Loucy (cell line): ENCODE data around the gene NSA2.
A peak's percentile ranks its signal among the peaks of the same experiment; 100 is the strongest.

Experiments
- H2AFZ ChIP-seq: fragments of 200-600 bp; sonication (generic); 2 replicates; pipeline ENCODE4 v1.6.0; 2016; ENCODE audit warnings: antibody characterized with exemption, mild to moderate bottlenecking, low read length, moderate library complexity
- H3F3A ChIP-seq: fragments of 200-600 bp; 2 replicates; pipeline ENCODE4 v1.6.0; 2016; ENCODE audit warnings: antibody characterized with exemption, low read depth, mild to moderate bottlenecking
- H3K27me3 ChIP-seq: fragments of 200-600 bp; sonication (generic); 2 replicates; pipeline ENCODE4 v1.6.1; 2014; ENCODE audit warnings: low read length, mild to moderate bottlenecking; ENCODE audit not compliant: insufficient read depth, poor library complexity, severe bottlenecking
- H3K36me3 ChIP-seq: fragments of 200-600 bp; sonication (generic); 2 replicates; pipeline ENCODE4 v1.6.1; 2016; ENCODE audit warnings: low read length; ENCODE audit not compliant: insufficient read depth
- H3K4me1 ChIP-seq: fragments of 200-600 bp; sonication (generic); 2 replicates; pipeline ENCODE4 v1.5.1; 2014; ENCODE audit warnings: low read length, mild to moderate bottlenecking; ENCODE audit not compliant: insufficient read depth, poor library complexity, severe bottlenecking
- H3K4me2 ChIP-seq: fragments of 200-600 bp; sonication (generic); 2 replicates; pipeline ENCODE4 v1.6.0; 2014; ENCODE audit warnings: antibody characterized with exemption, low read length, low read depth, mild to moderate bottlenecking; ENCODE audit not compliant: poor library complexity, severe bottlenecking
- H3K4me3 ChIP-seq: fragments of 200-600 bp; sonication (generic); 2 replicates; pipeline ENCODE4 v1.5.1; 2014; ENCODE audit warnings: low read length, mild to moderate bottlenecking, mixed read lengths; ENCODE audit not compliant: poor library complexity, severe bottlenecking
- H3K79me2 ChIP-seq: fragments of 200-600 bp; sonication (generic); 2 replicates; pipeline ENCODE4 v1.6.1; 2014; ENCODE audit warnings: low read length; ENCODE audit not compliant: insufficient read depth
- H3K9ac ChIP-seq: fragments of 200-600 bp; sonication (generic); 2 replicates; pipeline ENCODE4 v1.6.0; 2014; ENCODE audit warnings: mild to moderate bottlenecking, low read depth, low read length, moderate library complexity; ENCODE audit not compliant: poor library complexity, severe bottlenecking
- H3K9me2 ChIP-seq: fragments of 200-600 bp; sonication (generic); replicated peaks from 2 replicates; pipeline ENCODE4 v1.6.1; 2016; ENCODE audit warnings: low read depth, low read length, mixed read lengths
- H3K9me3 ChIP-seq: fragments of 200-600 bp; sonication (generic); 2 replicates; pipeline ENCODE4 v1.6.1; 2014; ENCODE audit warnings: mild to moderate bottlenecking, antibody characterized with exemption, low read length, low read depth; ENCODE audit not compliant: insufficient read depth
- H4K20me1 ChIP-seq: fragments of 200-600 bp; sonication (generic); 2 replicates; pipeline ENCODE4 v1.6.0; 2014; ENCODE audit warnings: antibody characterized with exemption, low read length, mild to moderate bottlenecking; ENCODE audit not compliant: insufficient read depth, poor library complexity, severe bottlenecking
- EZH2phosphoT487 ChIP-seq: fragments of 200-600 bp; IDR thresholded peaks from 2 replicates; pipeline ENCODE4 v1.6.1; 2018; ENCODE audit warnings: antibody characterized with exemption, mild to moderate bottlenecking, moderate library complexity, borderline replicate concordance
- TF ChIP-seq, protein P1 (sequence below): fragments of 200-600 bp; sonication (generic); conservative IDR thresholded peaks from 2 replicates; pipeline ENCODE4 v1.5.1; 2014; ENCODE audit warnings: mild to moderate bottlenecking, antibody characterized with exemption, low read length

The NSA2 gene

DNA sequence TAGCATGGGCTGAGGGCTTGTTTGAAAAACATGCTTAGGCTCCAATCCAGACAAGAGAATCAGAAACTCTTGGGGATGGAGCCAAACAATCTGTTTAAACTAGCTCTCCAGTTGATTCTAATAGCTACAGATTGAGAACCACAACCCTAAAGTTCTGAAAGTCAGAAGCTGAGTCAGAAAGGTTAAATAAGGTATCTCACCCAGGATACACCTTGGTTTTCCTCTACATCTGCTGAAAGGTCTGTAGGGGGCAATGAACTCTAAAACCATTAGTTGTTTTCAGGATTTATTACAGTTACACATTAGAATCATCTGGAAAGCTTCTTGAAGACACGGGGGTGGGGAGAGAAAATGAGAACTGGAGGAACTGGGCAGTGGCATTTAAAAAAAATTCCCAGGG, 5.8 kb upstream of the NSA2 start:
- Histone ChIP-seq H3K79me2 (peaks cover 47% of the 10 kb centered on the region), H3K4me2 (peak overlapping the region; percentile 81), H3K36me3 (peaks cover 29% of the 10 kb centered on the region), H3F3A (no peaks in the 10 kb centered on the region), H3K9me2 (no peaks in the 10 kb centered on the region), H3K27me3 (no peaks in the 10 kb centered on the region), H3K4me1 (peaks cover 55% of the 10 kb centered on the region), H3K9me3 (peaks cover 3% of the 10 kb centered on the region), H3K9ac (no peak overlapping the region), H4K20me1 (peaks cover 16% of the 10 kb centered on the region), H3K4me3 (no peak overlapping the region), H2AFZ (no peak overlapping the region)
- no peak for TF ChIP-seq EZH2phosphoT487
- TF ChIP-seq, protein P1, sequence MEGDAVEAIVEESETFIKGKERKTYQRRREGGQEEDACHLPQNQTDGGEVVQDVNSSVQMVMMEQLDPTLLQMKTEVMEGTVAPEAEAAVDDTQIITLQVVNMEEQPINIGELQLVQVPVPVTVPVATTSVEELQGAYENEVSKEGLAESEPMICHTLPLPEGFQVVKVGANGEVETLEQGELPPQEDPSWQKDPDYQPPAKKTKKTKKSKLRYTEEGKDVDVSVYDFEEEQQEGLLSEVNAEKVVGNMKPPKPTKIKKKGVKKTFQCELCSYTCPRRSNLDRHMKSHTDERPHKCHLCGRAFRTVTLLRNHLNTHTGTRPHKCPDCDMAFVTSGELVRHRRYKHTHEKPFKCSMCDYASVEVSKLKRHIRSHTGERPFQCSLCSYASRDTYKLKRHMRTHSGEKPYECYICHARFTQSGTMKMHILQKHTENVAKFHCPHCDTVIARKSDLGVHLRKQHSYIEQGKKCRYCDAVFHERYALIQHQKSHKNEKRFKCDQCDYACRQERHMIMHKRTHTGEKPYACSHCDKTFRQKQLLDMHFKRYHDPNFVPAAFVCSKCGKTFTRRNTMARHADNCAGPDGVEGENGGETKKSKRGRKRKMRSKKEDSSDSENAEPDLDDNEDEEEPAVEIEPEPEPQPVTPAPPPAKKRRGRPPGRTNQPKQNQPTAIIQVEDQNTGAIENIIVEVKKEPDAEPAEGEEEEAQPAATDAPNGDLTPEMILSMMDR: peak; percentile 28; the same call in 1 of the 2 replicates

DNA sequence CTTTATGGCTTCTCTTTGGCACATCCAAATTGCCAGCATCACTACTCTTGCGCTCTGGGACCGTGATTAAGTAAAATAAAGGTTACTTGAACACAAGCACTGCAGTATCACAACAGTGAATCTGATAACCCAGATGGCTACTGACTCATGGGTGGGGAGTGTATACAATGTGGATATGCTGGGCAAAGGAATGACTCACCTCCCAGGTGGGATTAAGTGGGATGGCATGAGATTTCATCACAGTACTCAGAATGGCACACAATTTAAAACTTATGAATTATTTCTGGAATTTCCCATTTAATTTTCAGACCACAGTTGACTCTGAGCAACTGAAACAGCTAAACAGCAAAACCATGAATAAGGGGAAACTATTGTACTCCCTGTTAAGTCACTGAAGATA, 4.5 kb upstream of the NSA2 start:
- H2AFZ ChIP-seq: no peak overlapping the region
- H3K9me3 ChIP-seq: no peaks in the 10 kb centered on the region
- peaks cover 55% of the 10 kb centered on the region for H3K4me1 ChIP-seq
- no peak overlapping the region for H3K9ac ChIP-seq
- no peak overlapping the region for H3K4me3 ChIP-seq
- peaks cover 19% of the 10 kb centered on the region for H3K36me3 ChIP-seq
- H4K20me1 ChIP-seq: peaks cover 26% of the 10 kb centered on the region
- no peak for TF ChIP-seq EZH2phosphoT487
- TF ChIP-seq, protein P1: no peak
- H3F3A ChIP-seq: no peaks in the 10 kb centered on the region
- H3K4me2 ChIP-seq: peak overlapping the region; percentile 81
- no peaks in the 10 kb centered on the region for H3K27me3 ChIP-seq
- peaks cover 59% of the 10 kb centered on the region for H3K79me2 ChIP-seq
- H3K9me2 ChIP-seq: no peaks in the 10 kb centered on the region

DNA sequence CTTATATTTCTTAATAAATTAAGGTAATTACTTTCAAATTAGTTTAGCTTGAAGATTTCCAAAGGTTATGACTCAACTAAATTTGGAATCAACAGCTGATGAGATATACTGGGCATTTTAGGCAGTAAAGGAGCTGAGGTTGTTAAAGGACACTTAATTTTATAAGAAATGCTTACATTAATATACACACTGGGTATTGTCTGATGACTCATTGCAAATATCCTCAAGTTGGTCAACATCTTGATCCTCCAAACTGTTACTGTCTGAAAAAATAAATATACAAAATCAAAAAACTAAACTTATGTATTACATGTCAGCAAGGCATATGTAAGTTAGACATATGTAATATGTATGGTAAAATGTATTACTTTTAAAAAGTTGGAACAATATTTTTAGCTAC, 3.5 kb upstream of the NSA2 start:
- Histone ChIP-seq H3K9me2 (no peaks in the 10 kb centered on the region), H3K4me3 (peak overlapping the region; percentile 11), H3K4me1 (peaks cover 63% of the 10 kb centered on the region), H3K79me2 (peaks cover 68% of the 10 kb centered on the region), H3K36me3 (peaks cover 10% of the 10 kb centered on the region), H3K4me2 (peak overlapping the region; percentile 81), H3F3A (no peaks in the 10 kb centered on the region), H3K9ac (no peak overlapping the region), H3K9me3 (no peaks in the 10 kb centered on the region), H4K20me1 (peaks cover 35% of the 10 kb centered on the region), H2AFZ (no peak overlapping the region), H3K27me3 (no peaks in the 10 kb centered on the region)
- TF ChIP-seq EZH2phosphoT487: no peak
- TF ChIP-seq, protein P1: no peak
